ENCODE measurements around the gene INTS11. TPM values are rescaled to one million over a fixed set of nuclear protein-coding genes. Genes with fewer than 3 reads are reported as not detected.

The INTS11 gene
- total and polyA plus RNA-seq, 2 experiments from 2014 or later: 102 to 161 TPM

DNA sequence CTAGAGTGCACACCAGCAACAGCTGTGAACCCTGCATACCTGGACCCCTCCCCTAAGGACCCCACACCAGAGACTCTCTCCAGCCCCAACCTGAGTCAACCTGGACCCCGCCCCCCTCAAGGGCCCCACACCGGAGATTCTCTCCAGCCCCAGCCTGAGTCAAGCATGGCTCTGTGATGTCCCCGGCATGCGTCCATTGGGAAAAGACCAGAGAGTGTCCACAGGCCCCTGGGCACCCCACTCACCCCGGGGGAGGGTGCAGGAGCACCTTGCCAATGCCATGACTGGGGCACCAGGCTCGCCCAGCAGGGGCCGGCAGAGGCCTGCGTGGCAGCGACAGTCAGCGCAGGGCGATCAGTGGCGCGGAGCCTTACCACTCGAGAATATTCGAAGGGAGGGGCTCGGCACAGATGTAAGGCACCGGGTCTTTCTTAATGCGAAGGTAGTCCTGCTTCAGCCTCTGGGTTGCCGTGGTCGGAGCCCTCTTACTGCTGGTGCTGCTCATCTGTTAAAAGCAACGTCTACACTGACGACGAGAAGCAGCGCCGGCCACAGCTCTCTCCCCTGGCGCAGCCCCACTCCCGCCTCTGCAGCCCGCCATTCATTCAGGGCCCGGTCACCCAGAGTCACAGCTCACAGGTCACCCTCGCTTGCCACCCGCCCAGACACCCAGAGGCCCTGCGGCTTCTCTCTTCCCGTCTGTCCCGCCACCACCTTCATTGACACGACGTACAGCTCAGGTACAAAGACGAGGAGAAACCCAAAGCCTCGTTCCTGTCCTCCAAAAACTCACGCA, 56.8 kb downstream of the INTS11 start:
- Histone ChIP-seq H4K20me1 (replicated peaks; ENCODE audit: insufficient read depth) (peaks cover 32% of the 10 kb centered on the region), H3K27me3 (ENCODE audit: insufficient read depth) (no peaks in the 10 kb centered on the region), H3K9me2 (ENCODE audit: insufficient read depth) (no peaks in the 10 kb centered on the region), H3F3A (replicated peaks; ENCODE audit: low read depth) (0 out of 2 replicates have a peak, but pooled peaks cover 7% of the 10 kb centered on the region), H3K4me3 (no peak overlapping the region), H3K36me3 (ENCODE audit: insufficient read depth) (peaks cover 10% of the 10 kb centered on the region; the same call in 1 of the 2 replicates), H2AFZ (no peak overlapping the region), H3K27ac (ENCODE audit: low read depth) (no peak overlapping the region), H3K4me2 (no peak overlapping the region), H3K4me1 (ENCODE audit: insufficient read depth) (no peaks in the 10 kb centered on the region; the same call in 1 of the 2 replicates), H3K79me2 (replicated peaks; ENCODE audit: insufficient read depth) (peaks cover 62% of the 10 kb centered on the region)
- peaks cover 8% of the 10 kb centered on the region for H3K27me3 Mint-ChIP-seq (ENCODE audit: insufficient read depth, low read depth, poor library complexity)
- H3K36me3 Mint-ChIP-seq (ENCODE audit: low read depth): peaks cover 42% of the 10 kb centered on the region
- H3K9me3 Mint-ChIP-seq: no peaks in the 10 kb centered on the region
- no peak for TF ChIP-seq NANOG (IDR thresholded peaks at IDR 0.05; ENCODE audit: borderline replicate concordance)
- ATAC-seq (no peak), DNase-seq (ENCODE audit: low spot score) (no peak)
- no peak overlapping the region for H3K27ac Mint-ChIP-seq
- peaks cover 22% of the 10 kb centered on the region for H3K4me1 Mint-ChIP-seq
- H3K4me3 Mint-ChIP-seq: no peak overlapping the region; the same call in 2 of the 3 replicates

DNA sequence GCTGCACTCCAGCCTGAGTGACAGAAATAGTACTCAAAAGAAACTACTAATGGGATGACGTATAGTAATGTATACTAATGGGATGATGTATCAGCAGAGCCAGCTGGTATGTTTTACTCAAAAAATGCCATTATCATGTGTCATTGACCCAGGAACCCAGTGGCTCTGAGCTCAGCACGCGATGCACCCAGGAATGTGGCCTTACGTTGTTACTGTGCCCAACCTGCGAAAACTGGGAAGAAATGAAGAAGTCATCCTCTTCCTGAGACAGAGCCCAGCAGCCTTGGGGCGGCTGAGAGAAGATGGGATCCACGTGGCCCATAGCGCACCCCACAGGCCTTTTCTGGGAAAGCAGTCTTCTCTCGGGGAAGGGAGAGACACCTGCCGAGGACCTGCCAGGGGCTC, 59.6 kb downstream of the INTS11 start:
- no peak for TF ChIP-seq STAT1 (IDR thresholded peaks at IDR 0.05; ENCODE audit: unreplicated experiment)
- TF ChIP-seq, protein P1, sequence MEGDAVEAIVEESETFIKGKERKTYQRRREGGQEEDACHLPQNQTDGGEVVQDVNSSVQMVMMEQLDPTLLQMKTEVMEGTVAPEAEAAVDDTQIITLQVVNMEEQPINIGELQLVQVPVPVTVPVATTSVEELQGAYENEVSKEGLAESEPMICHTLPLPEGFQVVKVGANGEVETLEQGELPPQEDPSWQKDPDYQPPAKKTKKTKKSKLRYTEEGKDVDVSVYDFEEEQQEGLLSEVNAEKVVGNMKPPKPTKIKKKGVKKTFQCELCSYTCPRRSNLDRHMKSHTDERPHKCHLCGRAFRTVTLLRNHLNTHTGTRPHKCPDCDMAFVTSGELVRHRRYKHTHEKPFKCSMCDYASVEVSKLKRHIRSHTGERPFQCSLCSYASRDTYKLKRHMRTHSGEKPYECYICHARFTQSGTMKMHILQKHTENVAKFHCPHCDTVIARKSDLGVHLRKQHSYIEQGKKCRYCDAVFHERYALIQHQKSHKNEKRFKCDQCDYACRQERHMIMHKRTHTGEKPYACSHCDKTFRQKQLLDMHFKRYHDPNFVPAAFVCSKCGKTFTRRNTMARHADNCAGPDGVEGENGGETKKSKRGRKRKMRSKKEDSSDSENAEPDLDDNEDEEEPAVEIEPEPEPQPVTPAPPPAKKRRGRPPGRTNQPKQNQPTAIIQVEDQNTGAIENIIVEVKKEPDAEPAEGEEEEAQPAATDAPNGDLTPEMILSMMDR (conservative IDR thresholded peaks at IDR 0.05; ENCODE audit: low read depth in 2 of 2): peak; percentile 59 to 70
- TF ChIP-seq POLR2AphosphoS5 (IDR thresholded peaks at IDR 0.05; ENCODE audit: low read depth): no peak
- no peak for TF ChIP-seq EZH2phosphoT487 (IDR thresholded peaks at IDR 0.05; ENCODE audit: unreplicated experiment)
- TF ChIP-seq ZNF331 (CRISPR knock-in tag; IDR thresholded peaks at IDR 0.05; ENCODE audit: low read depth): no peak
- no peaks in the 10 kb centered on the region for H3K9me2 ChIP-seq (ENCODE audit: insufficient read depth)
- H3F3A ChIP-seq (replicated peaks; ENCODE audit: low read depth): 0 out of 2 replicates have a peak, but pooled peaks cover 12% of the 10 kb centered on the region
- H3K36me3 ChIP-seq (ENCODE audit: insufficient read depth): peaks cover 14% of the 10 kb centered on the region; the same call in 1 of the 2 replicates
- H3K27me3 ChIP-seq (ENCODE audit: insufficient read depth): no peaks in the 10 kb centered on the region
- DNase-seq (ENCODE audit: low spot score): peak; percentile 84
- H3K4me2 ChIP-seq: no peak overlapping the region
- Mint-ChIP-seq H3K36me3 (ENCODE audit: low read depth) (peaks cover 57% of the 10 kb centered on the region), H3K9me3 (no peaks in the 10 kb centered on the region), H3K4me1 (no peaks in the 10 kb centered on the region; the same call in 1 of the 3 replicates), H3K27ac (no peak overlapping the region; the same call in 1 of the 2 replicates), H3K27me3 (ENCODE audit: insufficient read depth, low read depth, poor library complexity) (peaks cover 14% of the 10 kb centered on the region), H3K4me3 (no peak overlapping the region)
- H4K20me1 ChIP-seq (replicated peaks; ENCODE audit: insufficient read depth): peaks cover 28% of the 10 kb centered on the region
- no peak overlapping the region for H2AFZ ChIP-seq
- ATAC-seq: peak; percentile 90
- no peak overlapping the region for H3K27ac ChIP-seq (ENCODE audit: low read depth)
- no peak overlapping the region for H3K4me3 ChIP-seq
- H3K79me2 ChIP-seq (replicated peaks; ENCODE audit: insufficient read depth): peaks cover 44% of the 10 kb centered on the region
- no peaks in the 10 kb centered on the region for H3K4me1 ChIP-seq (ENCODE audit: insufficient read depth)

DNA sequence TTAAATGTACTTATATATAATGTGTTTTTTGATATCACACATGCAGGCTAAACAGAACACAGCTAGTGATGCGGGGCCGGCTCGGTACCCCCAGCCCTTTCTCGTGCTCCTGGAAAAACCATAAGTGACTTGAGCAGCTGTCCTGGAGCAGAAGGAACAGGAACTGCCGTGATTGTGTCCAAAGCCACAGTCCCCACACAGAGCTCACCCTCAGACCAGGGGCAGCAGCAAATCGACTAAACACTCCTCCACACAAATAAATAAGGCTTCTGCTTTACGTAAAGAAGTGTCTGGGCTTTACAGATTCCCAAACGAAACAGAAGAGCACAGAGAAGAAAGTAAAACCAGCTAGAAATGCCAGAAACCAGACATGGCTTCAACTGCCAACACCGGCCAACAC, 60.4 kb downstream of the INTS11 start:
- no peaks in the 10 kb centered on the region for H3K4me1 ChIP-seq (ENCODE audit: insufficient read depth)
- DNase-seq (ENCODE audit: low spot score) (no peak), ATAC-seq (no peak)
- H3K79me2 ChIP-seq (replicated peaks; ENCODE audit: insufficient read depth): peaks cover 37% of the 10 kb centered on the region
- peaks cover 65% of the 10 kb centered on the region for H3K36me3 Mint-ChIP-seq (ENCODE audit: low read depth)
- no peaks in the 10 kb centered on the region for H3K27me3 ChIP-seq (ENCODE audit: insufficient read depth)
- H3K36me3 ChIP-seq (ENCODE audit: insufficient read depth): peaks cover 14% of the 10 kb centered on the region; the same call in 1 of the 2 replicates
- H3K4me3 ChIP-seq: no peak overlapping the region
- no peak overlapping the region for H2AFZ ChIP-seq
- H4K20me1 ChIP-seq (replicated peaks; ENCODE audit: insufficient read depth): peaks cover 24% of the 10 kb centered on the region
- no peak overlapping the region for H3K27ac Mint-ChIP-seq
- no peaks in the 10 kb centered on the region for H3K9me3 Mint-ChIP-seq
- H3K4me2 ChIP-seq: no peak overlapping the region
- H3K27ac ChIP-seq (ENCODE audit: low read depth): no peak overlapping the region
- peaks cover 14% of the 10 kb centered on the region for H3K27me3 Mint-ChIP-seq (ENCODE audit: insufficient read depth, low read depth, poor library complexity)
- H3K4me3 Mint-ChIP-seq: no peak overlapping the region
- peaks cover 2% of the 10 kb centered on the region; the same call in 2 of the 3 replicates for H3K4me1 Mint-ChIP-seq
- no peak for TF ChIP-seq CREB1 (CRISPR knock-in tag; IDR thresholded peaks at IDR 0.05; ENCODE audit: low read depth)
- TF ChIP-seq, protein P2, sequence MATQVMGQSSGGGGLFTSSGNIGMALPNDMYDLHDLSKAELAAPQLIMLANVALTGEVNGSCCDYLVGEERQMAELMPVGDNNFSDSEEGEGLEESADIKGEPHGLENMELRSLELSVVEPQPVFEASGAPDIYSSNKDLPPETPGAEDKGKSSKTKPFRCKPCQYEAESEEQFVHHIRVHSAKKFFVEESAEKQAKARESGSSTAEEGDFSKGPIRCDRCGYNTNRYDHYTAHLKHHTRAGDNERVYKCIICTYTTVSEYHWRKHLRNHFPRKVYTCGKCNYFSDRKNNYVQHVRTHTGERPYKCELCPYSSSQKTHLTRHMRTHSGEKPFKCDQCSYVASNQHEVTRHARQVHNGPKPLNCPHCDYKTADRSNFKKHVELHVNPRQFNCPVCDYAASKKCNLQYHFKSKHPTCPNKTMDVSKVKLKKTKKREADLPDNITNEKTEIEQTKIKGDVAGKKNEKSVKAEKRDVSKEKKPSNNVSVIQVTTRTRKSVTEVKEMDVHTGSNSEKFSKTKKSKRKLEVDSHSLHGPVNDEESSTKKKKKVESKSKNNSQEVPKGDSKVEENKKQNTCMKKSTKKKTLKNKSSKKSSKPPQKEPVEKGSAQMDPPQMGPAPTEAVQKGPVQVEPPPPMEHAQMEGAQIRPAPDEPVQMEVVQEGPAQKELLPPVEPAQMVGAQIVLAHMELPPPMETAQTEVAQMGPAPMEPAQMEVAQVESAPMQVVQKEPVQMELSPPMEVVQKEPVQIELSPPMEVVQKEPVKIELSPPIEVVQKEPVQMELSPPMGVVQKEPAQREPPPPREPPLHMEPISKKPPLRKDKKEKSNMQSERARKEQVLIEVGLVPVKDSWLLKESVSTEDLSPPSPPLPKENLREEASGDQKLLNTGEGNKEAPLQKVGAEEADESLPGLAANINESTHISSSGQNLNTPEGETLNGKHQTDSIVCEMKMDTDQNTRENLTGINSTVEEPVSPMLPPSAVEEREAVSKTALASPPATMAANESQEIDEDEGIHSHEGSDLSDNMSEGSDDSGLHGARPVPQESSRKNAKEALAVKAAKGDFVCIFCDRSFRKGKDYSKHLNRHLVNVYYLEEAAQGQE (IDR thresholded peaks at IDR 0.05; ENCODE audit: unreplicated experiment): no peak
- TF ChIP-seq EZH2 (IDR thresholded peaks at IDR 0.05; ENCODE audit: low read depth, unreplicated experiment): no peak
- no peak for TF ChIP-seq JUNB (IDR thresholded peaks at IDR 0.05; ENCODE audit: unreplicated experiment)
- no peaks in the 10 kb centered on the region for H3K9me2 ChIP-seq (ENCODE audit: insufficient read depth)
- H3F3A ChIP-seq (replicated peaks; ENCODE audit: low read depth): 0 out of 2 replicates have a peak, but pooled peaks cover 12% of the 10 kb centered on the region

Data from GM23338 (cell line).